CMK (cell line): ENCODE data around the gene PRRX2.
A peak's percentile ranks its signal among the peaks of the same experiment; 100 is the strongest.

Source experiments
- DNase-seq: peaks from one replicate; pipeline ENCODE4 v3.0.0-alpha.2; 2010; ENCODE audit warnings: low read depth

PRRX2 gene

DNA sequence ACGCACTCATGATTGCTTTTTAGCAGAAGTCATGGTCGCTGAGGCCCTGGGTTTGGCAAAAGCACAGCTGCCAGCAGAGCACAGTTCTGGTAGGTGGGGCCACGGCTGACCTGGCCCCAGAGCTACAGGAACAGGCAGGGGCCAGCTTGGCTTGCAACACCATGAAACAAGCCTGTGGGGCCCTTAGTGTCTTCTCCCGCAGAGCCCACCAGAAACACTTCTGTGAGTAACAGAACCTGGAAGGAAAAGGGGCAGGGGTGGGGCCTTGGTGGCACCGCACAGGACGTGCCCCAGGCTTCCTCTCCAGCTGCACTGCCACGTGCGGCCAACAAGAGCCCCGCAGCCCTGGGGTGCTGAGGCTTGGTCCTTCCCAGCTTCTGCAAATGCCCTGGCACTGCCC, 28.3 kb upstream of the PRRX2 start:
- no peak for DNase-seq

DNA sequence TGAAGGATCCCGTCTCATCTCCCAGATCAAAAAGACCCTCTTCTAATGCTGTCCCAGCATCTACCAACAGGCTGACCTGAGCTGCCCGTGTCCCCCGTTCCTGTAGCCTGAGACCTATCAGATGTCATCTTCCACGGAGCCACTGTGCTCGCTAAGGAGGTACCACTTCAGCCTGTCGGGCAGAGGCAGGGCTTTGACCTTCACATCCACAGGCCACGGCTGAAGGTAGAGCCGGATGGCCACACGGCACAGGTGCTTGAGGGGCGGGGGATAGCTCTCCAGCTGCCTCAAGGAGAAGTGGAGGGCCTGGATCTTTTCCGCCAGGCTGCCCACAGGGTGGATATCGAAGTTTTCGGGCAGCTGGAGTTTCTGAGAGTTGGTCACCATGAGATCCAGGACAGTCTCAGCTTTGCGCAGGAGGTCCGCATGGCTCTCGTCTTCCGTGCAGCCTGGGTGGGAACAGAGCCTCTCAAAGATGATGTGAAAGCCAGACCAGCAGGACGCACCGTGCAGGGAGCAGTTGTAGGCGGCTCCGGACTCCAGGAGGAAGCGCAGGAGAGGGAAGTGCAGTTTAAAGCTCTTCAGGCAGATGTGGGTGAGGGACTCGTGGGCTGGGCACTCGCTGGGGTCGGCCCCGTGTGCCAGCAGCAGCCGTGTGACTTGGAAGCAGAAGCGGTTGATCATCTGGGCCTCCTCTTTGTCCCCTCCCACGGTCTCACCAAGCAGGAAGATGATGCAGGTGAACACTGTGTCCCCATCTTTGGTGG, 27.6 kb upstream of the PRRX2 start:
- DNase-seq = no peak

DNA sequence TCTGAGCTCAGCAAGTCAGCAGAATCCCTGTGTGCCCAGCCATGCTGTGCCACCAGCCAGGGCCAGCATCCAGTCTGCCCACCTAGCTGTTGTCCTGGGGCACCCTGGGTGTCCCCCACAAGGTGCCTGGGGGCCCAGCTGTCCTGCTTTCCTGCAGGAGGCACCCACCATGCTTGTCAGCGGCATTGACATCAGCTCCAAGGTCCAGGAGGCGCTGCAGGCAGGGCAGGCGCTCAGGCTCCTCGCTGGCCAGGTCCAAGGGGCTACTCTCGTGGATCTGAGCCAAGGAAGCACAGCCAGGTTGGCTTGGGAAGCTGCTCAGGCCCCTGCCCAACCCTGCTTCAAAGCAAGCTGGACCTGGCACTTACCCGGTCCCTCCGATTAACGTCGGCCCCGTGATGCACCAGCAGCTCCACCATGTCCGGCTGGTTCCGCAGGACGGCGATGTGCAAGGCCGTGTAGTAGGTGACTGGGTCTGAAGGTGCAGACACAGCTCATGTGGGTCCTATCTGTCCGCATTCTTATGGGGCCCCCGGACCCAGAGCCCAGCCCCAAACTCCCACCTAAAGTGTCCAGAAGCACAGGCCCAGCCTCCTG, 26.3 kb upstream of the PRRX2 start:
- no peak for DNase-seq

DNA sequence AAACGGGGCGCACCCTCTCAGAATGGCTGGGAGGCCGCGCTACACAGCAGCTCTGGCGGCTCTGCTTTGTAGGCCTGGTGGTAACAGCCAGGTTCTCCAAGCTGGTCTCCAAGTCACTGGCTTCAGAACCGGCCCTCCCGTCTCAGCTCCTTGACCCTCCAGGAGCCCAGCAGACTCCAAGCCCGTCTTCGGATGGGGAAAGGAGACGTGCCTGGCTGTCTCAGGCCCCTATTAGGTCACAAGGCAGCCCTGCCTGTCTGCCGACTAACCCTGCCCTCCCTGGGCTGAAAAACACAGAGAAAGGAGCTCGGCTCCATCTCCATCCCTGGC, 25.7 kb upstream of the PRRX2 start:
- no peak for DNase-seq

DNA sequence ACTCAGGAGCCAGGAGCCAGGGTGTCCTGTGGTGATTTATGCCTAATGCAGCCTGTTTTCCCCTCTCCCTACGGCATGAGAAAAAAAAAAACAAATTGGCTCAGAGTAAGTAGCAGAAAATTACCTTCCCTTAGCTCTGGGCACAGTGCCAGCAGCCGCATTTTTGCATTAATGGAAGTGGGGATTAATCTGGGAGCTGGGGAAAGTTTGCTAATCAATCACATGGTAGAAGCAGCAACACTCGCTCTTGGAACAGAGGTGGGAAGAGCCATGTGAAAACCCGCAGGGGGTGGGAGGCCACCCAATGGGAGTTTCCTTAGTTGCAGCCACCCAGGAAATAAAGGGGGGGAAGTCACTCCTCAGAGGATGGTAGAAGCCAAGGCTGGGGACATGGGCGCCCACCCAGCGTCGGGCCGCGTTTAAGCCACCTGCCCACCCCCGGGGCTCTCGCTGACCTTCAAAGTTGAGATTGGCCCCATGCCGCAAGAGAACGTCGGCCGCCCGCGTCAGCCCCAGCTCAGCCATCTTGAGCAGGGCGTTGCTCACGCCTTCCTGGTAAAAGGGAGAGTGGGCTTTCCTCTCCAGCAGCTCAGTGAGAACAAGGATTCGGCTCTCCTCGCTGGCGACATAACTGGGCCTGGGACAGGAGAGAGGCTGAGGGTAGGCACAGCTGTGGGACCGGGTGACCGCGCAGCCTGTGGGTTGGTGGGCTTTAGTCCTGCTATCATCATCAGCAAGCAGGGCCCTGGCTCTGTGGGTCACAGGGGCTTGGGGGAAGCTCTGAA, 25.2 kb upstream of the PRRX2 start:
- no peak for DNase-seq

DNA sequence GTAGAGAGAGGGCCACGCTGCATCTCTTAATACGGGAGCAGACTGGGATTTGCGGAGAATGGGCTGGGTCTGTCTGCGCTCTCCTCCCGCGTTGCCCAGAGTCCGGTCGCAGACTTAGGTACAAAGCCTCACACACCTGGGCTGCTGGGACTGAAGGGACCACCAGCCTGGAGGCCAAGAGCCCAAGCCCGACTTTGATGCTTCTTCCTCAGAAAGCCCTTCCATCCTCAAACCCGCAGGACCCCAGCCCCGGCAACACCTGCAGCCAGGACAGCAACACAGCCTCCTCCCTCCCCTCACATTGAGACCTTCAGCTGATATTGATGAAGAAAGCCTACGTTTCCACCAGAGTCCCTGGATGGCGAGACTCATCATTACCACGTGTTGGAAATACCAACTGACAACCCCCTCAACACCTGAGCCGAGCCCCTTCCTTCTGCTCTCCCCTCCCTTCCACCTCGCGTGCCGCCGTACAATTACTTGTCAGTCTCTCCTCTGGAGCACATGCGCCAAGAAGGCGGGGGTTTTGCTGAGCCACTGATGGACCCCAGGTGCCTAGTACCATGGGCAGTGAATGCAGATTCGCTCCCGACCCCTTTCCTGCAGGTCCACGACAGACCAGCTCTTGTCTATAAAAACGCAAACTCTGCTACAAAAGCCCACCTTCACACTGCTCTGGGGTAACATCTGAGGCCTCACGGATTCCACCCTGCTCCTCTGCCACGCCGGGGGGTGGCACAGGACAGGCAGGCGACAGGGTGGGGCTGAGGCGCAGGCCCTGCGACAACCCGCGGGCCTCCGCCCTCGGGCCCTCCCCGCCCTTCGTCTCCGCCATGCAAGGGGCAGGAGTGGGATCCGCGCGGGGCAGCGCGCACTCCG, 24.3 kb upstream of the PRRX2 start:
- DNase-seq = no peak

DNA sequence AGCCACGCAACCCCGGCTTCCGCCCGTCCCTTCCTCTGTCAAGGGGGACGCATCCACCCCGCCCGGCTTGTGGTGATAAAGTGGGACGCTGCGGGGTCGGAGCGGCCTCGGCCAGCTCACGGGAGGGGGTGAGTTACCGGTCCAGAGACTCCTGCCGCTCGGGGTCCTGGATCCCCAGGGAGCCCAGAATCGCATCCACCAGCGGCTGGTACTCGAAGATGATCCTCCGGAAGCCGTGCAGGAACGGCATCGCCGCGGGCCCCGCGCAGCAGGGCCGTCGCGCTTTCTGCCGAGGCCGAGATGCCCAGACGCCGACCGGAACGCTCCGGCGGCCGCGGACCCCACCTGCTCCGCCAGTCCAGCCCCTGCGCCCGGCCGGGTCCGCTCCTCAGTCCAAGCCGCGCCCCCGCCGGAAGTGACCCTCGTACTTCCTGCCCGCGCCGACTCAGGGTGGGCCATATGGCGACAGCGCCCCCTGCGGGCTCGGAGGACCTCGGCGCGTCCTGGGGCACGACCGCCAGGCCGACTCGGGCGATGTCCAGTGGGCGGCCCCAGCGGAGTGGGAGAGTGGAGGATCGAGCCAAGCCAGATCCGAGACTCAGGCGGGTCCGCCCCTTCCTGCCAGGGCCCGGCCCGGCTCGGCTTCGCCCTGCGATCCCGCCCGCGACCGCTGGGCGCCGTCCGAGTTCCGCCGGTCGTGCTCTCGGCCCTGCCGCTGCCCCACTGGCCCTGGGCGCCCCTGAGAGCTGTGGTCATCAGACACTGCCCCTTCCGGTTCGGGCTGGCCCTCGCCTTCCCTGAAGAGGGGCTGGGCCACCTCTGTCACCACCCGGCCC, 23.5 kb upstream of the PRRX2 start, which contains the start of gene ASB6:
Gene ASB6, minus strand, starts transcription at position 402 of the 836 bp plus-strand sequence. Its CDS starts 152 bp downstream, at position 250.
- DNase-seq = peak; percentile 93

DNA sequence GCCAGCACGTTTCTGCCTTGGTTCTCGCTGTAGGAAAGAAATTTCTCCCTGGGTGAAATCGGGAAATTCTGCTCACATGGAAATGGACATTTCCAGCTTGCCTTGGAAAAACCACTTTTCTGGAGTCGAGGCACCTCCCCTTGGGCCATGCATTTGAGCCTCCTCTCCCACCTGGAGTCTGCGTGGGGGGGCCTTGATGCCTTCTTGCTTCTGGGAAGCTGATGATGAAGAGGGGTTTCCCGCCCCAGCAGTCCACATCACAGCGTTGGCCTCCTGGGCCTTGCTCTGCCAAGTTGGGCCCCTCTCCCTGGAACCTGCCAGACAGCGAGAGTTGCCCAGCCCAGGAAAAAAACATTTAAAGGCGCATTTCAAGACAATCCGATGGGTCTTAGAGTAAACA, 21.7 kb upstream of the PRRX2 start:
- DNase-seq = no peak

DNA sequence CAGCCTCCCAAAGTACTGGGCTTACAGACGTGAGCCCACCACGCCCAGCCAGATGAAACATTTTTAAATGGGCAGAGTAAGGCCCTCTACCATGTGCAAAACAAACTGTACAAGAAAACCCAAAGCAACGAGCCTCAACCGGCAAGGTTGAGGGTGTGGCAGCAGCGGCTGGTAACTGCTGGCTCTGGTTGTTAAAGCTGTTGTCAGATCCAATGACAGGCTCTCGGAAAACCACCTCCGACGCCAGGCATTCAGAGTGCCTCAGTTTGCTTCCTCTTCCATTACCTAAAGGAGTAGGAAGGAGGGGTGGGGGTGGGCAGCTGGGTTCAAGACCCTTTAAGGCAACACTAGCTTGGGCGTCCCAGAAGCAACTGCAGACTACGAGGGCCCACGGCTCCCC, 21.1 kb upstream of the PRRX2 start:
- no peak for DNase-seq

DNA sequence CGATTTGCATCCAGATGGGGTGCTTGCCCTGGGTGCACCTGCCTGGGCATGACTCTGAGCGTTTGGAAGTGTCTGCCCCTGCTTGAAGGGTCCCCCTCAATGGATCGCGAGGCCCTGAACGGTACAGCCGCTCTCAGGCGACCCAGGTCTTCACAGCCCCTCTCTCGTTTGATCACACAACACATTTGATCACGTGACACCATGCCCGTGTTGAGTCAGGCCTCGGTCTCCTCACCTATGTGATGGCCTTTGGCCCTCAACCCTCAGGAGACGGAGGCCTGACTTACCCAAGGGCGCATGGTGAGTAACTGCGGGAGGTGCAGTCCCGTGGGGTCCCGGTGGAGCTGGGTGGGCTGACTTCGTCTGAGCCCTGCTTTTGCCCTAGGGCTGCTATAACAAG, 20.5 kb upstream of the PRRX2 start:
- DNase-seq = no peak

DNA sequence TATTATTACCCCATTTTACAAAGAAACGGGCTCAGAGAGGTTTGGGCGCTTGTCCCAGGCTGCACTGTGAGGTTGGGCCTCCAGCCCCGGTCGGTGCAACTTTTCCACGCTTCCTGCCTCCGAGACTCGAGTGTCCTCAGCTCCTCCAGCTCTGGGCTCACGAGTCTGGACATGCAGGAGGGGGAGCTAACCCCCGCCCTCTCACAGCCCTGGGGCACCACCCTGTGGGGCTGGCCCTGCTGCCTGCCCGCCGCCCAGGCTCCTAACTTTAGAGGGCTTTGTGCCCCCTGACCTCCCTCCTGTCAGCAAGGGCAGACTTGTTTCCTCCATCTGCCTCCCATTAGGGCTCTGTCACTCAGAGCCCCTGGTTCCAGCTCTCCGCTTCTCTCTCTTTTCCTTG, 19.2 kb upstream of the PRRX2 start:
- DNase-seq = no peak

DNA sequence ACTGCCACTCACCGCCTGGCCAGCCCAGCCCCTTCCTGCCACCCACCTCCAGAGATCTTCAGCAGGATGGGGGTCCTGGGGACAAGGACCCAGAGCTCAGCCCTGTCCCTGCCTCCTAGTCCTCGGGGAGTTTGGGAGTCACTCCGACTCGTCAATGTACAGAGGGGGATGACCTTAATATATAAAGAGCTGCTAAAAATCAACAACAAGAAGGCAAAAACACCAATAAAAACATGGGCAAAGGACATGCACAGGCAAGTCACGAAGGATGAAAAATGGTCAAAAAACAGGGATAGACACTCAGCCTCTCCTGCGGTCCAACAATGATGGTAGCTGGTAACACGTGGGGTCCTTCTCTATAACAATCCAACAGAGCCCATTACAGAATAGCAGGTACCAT, 18.8 kb upstream of the PRRX2 start:
- DNase-seq = no peak

DNA sequence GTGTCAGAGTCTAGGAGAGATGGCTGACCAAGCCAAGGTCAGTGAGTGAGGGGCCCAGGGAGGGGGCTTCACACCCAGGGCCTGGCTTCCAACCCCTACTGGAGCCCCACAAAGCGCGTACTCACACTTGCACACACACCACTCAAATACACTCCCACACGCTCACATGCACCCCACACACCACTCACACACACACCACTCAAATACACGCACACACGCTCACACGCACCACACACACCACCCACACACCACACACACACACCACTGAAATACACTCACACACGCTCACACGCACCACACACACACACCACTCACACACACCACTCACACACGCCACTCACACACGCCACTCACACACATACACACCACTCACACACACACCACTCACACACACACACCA, 17.8 kb upstream of the PRRX2 start:
- DNase-seq = no peak

DNA sequence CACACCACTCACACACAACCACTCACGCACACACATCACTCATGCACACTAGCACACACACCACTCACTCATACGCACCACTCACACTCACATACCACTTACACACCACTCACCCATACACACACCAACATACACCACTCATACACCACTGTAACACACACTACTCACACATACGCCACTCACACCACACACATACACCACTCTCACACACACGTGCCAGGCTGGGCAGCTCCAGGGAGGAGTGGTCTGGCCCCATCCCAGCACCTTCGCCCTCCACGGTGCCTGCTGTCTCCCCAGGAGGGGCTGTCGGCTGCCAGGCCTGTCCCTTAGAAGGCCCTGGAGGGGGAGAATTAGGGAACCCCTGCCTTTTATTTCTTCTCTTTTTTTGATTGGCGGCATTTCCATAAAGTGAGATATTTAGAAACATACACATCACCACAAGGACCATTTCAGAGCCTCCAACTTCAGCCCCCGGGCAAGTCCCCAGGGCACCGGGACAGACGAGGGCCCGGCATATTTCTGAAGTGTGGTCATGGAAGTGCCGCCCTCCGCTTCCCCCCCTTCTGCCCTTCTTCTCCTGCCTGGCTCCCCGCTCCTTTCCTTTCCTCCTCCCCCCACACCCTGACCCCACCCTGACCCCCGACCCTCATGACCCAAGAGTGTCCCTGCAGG, 17.2 kb upstream of the PRRX2 start:
- DNase-seq = no peak

DNA sequence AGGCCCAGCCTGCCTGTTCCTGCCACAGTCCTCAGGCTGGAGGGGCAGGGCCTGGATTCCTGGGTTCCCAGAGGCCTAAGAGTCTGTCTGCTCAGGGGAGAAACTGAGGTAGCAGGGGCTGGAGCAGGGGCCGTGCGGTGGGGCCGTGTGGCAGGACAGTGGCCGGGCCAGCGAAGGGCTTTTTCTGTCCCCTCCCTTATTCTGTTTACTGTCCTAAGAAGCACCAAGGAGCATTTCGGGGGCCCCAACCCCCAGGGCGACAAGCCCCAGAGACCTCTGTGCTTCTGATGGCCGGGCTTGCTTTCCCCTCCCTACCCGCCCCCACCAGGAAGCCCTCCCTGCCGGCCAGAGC, 16.7 kb upstream of the PRRX2 start:
- no peak for DNase-seq

DNA sequence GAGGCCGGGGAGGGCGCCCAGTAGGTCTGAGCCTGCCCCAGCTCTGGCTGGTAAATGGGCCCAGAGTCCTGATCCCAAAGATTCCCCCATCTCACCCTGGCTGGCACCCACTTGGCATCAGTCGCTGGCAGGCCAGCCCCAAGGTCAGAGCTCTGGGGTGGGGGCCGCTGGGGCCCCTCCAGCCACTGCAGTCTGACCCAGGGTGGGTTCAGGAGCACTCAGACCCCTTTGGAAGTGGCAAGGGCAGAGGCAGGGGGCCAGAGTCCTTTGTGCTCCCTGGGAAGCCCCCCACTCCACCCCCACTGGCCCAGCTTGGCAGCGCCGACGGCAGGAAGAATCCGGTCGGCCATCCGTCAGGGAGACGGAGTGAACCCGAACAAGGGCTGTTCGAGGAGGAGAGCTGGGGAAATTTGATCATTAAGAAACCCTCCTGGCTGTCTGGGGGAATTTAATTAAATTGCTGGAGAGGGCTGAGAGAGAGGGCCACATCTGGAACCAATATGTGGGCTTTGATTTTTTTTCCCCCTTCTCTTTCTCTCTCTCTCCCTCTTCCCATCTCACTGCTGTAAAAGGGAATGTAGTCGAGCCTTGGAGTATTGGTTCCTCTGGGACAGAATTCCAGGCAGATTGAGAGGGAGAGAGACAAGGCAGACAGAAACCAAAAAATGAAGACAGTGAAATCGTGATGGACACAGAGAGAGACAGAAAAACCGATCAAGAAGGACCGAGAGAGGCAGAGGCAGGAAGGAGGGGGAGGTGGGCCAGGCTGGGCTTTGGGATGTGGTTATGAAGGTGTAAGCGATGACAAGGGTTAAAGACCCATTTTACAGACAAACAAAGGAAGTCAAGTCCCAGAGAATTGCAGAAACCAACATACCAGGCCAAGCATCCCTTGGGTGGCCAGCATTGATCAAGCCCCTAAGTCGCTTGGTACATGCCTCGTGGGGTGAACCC, 15.4 kb upstream of the PRRX2 start:
- no peak for DNase-seq

DNA sequence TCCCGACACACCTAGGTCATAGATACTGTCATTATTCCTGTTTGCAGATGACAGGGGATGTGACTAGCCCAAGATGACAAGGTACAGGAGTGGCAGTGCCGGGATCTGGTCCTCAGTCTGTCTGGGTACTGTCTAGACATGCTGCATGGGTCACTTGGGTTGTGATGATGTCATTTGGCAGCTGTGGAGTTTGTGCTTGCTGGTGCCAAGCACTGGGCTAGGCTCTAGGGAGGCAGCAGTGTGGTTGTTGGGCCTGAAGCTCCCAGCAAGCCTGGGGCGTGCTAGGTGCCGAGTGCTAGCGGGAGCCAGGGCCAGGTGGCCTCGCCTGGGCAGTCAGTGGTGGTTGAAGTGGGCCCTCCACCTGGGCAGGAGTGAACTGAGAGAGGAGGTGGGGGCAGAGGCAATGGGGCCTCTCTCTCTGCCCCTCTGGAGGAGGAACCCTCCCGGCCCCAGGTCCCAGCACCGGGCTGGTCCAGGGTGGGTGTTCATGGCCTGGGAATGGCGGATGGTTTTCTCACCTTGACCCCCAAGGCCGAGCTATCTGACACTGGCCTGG, 14.7 kb upstream of the PRRX2 start:
- no peak for DNase-seq

DNA sequence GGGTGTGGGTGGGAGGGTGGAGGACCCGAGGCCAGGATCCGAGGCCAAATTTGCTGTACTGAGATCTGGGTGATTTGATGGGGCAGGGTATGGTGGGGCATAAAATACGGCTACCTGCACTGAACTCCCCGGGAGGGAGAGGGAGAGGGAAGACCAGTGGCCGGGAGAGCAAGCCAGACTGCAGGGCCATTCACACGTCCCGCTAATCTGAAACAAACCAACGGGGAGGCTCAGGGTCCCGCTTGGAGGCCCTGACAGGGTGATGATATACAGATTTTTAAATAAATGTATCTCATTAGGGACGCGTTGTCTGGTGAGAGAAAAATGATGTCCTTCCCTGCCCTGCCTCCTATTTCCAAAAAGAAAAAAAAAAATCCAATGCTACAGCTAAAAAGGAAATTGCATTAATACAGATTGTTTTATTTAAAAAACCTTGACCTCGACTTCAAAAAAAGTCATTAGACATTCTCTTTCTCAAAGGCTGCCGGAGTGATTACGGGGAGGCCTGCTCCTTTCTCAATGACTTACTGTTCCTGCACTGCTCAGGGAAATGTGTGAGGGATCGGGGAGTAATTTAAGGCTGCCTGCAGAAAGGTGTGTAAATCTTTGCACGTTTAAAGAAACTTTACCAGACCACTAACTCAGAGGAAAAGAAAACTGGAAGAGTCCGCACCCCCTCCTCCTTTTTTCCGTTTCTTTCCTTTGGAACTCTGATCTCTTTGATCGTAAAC, 11.5 kb upstream of the PRRX2 start:
- no peak for DNase-seq

DNA sequence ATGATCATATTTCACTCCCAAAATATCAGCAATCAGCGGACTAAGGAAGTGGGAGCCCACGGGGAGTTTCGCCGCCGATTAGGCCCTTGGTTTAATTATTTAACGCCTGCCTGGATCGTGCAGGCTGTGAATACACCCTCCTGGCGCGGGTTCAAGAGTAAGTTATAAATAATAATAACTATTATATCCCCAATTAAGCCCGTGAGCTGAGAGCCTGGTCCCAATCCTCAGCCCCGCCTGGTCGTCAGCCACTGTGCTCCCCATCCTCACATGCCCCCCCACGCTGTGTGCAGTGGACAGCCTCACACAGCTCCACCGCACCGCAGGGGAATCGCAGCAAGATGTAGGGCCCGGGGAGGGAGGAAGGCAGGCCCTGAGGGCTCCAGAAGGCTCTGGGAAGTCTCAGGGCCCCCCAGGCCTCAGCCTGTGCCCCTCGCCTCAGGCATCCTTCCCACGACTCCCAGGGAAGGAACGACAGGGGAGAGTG, 10.8 kb upstream of the PRRX2 start:
- no peak for DNase-seq
